ELF-1 (cell line): ENCODE measurements around the gene ADA.
A peak's percentile ranks its signal among the peaks of the same experiment; 100 is the strongest.

Experiments
- DNase-seq: peaks from one replicate; pipeline ENCODE4 v3.0.0-alpha.2; 2016; ENCODE audit warnings: low read depth, low spot score

Gene ADA

DNA sequence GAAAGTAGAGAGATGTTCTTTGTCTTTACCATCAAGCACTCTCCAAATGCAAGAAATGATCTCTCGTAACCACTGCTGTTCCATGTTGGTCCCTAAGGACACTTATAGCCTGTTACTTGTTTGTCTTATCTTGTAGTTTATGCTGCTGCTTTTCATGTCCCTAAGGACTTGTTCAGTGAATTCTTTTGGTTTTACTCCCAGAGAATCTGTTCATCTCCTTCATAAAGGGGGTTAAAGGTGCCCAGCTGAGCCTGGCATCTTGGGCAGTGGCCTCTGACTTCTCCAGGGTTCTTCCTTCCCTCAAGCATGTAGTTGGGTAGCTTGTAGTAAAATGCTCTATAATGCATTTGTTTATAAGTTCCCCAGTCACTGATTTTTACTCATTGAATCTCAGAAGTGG is 70.0 kb downstream of the ADA start:
- no peak for DNase-seq

DNA sequence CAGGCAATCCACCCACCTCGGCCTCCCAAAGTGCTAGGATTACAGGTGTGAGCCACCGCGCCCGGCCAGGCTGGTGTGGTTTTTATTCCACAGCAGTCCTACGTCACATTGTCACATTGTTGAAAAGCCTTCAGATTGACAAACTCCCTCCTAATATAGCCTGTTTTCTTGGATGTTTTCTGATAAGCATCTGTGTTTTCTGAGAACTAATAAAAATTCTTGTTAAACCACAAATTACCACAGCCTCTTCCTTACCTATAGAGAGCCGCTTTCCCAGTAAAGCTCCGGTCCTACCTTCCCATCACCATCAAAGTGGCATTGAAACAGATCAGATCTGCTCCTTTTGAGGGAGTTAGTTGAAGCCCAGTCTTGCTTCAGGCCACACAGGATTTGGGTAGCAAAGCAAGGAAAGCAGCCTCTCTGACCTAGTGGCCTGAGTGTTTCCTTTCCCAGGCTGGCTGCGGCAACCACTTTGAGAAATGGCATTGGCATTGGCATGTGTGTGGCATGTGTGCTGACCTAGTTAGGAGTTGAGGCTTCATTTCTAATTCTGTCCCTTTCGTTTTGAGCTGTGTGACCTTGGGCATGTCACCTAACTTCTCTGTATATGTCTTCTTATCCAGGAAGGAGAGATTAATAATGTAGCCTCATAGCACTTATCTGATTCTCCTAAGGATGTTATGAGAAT is 70.8 kb downstream of the ADA start:
- DNase-seq = no peak

DNA sequence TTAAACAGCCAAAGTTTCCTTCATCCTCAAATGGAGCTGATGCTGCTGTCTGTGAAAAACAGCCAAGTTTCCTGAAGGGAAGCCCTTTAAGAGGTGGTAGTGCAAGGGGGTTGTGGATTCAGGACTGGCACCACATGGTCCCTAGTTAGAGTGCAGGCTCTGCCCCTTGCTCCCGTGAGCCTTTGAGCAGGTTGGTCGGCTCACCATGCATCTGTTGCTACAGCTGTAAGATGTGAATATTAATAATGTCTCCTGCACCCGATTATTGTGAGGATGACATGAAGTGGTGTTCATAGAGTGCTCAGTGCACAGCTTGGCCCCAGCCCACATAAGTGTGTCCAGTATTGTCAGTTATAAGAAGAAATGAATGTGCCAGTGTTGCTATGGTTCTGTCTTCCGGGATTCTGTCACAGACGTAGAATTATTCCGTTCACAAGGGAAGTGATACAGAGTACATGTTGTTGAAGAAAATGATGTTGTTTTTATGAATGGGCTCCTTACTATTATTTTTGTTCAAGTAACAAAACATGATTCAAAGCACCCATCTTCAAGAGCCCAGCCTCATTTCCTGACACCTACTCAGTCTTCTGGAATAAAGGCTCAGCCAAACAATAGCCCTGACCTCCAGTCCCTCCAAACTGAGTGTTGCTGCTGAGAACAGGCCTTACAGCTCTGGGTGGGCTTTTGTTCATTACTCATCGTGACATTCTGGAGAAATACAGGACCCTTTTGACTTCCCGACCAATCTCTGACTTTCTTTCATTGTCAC is 72.0 kb downstream of the ADA start:
- no peak for DNase-seq

DNA sequence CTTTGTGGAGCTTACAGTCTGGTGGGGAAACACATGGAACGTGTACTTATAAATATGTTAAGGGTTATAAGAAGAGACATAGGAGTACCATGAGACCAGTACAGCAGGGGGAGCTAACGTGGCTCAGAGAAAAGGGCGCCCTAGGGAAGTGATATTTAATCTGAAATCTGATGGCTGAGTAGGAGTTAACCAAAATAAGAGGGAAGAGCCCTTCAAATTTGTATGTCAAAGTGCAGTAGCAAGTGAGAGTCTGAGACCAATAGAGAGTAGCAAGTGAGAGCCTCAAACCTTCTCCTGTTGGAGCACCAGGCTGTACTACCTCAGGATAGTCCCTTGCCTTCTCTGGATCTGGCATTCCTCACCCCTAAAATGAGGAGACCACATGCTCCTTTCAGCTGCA is 75.2 kb downstream of the ADA start:
- no peak for DNase-seq

DNA sequence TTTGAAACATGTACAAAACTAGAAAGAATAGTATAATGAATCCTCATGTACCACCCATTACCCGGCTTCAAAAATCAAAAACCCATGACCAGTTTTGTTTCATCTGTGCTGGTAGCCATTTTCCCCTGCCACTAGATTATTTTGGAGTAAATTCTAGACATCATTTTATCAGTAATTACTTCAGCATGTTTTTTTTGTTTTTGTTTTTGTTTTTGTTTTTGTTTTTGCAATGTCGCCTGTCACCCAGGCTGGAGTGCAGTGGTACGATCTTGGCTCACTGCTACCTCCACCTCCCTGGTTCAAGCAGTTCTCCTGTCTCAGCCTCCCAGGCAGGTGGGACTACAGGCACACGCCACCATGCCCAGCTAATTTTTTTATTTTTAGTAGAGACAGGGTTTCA is 77.1 kb downstream of the ADA start:
- no peak for DNase-seq

DNA sequence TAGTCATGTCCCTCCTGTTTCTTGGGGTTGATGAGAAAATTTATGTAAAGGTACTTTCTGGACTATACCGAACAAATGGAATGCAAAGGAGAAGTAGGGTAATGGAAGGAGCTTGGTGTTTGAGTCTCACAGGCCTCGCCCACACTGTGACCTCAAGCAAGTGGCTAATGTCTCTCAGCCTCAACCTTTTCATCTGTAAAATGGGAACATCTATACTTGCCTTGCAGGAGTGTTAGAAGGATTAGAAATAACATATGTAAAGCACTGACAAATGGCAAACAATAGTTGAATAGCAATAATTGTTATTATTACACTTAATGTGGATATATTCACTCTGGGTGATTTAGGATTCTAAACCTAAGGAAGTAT is 78.0 kb downstream of the ADA start:
- no peak for DNase-seq

DNA sequence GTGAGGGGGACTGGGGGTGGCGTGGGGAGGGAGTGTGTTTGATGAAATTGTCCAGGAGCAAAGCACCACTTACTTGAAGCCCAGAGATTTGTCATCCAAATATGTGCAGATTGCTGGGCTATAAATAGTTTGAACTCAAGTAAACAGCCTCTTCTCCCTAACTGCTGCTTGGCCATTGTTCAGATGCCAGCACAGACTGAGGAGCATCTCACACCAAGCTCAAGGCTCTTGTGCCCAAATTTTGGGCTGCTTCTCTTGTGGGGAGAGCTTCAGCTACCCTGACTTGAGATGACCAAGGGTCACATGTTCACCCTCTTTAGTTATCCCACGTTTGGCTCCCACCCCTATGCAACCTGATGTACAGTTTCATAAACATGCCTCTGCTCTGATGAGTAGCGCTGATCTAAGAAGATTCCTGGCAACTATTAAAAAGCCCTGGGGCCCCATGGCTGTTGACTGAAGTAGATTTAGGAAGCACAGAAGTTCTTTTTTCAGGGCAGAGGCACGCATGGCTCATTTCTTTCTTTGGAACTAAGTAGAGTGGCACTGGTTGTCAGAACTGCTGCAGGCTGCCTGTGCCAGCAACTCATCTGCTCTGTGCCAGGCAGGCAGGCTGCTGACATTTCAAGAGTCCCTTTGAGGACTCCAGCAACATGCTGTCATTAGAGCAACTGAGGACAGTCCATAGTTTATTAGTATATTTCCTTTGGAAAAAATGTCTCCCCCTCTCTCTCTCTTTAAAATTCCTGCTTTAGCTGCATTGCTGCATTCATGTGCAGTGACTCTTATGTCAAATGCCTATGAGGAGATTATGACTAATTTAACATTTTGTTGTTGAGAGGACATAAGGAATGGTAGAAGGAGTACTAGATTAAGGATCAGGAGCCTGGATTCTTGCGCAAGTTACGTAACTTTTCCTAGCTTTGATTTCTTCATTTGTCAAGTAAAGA is 78.7 kb downstream of the ADA start:
- DNase-seq = peak; percentile 14

DNA sequence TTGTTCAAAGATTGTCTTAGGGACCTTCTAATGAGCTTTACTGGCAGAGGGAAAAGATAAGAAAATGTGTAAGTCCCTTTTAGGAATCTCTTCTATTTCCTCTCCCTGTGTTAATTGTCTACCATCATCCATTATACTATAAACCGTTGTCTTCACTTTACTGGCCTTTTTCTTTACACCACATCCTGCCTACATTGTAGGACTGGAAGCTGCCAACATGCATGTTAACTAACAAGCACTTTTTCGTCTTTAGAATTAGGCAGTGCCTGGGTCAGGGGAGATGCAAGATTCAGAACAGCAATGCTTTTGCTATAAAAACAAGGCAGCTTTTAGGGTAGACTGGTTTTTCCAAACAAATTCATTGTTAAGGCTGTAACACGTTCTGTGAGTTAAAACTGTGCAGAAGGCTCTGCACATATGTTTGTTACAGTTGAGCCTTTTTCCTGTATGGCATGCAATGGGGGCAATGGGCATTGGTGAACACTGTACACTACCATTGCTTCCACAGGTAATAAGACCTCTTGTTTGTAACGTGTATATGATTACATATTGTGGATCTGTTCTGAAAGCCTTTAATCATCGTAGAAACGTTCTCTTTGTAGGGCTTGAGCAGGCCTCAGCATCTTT is 80.0 kb downstream of the ADA start:
- DNase-seq = no peak

DNA sequence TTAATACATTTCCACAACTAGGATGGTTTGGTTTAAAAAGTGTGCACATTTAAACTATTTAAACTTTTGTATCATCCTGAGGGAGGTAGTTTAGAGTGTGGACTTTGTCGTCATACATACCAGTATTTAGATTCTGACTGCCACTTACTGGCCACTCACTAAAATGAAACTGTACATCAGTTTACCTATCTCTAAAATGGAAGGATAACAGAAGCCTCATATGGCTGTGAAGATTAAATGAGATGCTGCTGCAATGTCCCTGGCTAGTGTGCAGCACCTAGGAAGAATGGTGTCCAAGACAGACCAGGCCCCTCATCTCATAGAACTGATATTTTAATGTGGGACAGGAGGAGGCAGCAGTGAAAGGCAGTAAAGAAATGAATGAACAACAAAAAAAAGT is 81.1 kb downstream of the ADA start:
- no peak for DNase-seq
